HG03432 (cell line): ENCODE data around the gene TRAPPC10.

Source experiments
- ATAC-seq: cut with Tn5 transposase; IDR thresholded peaks from one replicate; pipeline ENCODE4 v1.9.1; 2021; ENCODE audit warnings: mild to moderate bottlenecking, moderate library complexity; ENCODE audit not compliant: unreplicated experiment

TRAPPC10 gene

GRCh38 chr21:43997766-43998742 is 14.1 kb upstream of the TRAPPC10 start:
- ATAC-seq: no peak

GRCh38 chr21:44000360-44000759 is 11.7 kb upstream of the TRAPPC10 start:
- no peak for ATAC-seq

- ATAC-seq: no peak
Observed at GRCh38 chr21:44002511-44002910, 9.6 kb upstream of the TRAPPC10 start.

GRCh38 chr21:44003307-44003966 is 8.7 kb upstream of the TRAPPC10 start:
- no peak for ATAC-seq

- ATAC-seq: no peak
Observed at GRCh38 chr21:44005071-44005470, 7.0 kb upstream of the TRAPPC10 start.

- no peak for ATAC-seq
Observed at GRCh38 chr21:44005593-44005992, 6.5 kb upstream of the TRAPPC10 start.

- ATAC-seq: no peak
Observed at GRCh38 chr21:44006017-44006619, 6.0 kb upstream of the TRAPPC10 start.

- no peak for ATAC-seq
Observed at GRCh38 chr21:44006656-44007055, 5.5 kb upstream of the TRAPPC10 start.

- ATAC-seq: no peak
Observed at GRCh38 chr21:44010429-44010828, 1.7 kb upstream of the TRAPPC10 start.

- no peak for ATAC-seq
Observed at GRCh38 chr21:44011123-44011522, 986 bp upstream of the TRAPPC10 start.

GRCh38 chr21:44012474-44013379 is 618 bp downstream of the TRAPPC10 start:
- peak; percentile 75 for ATAC-seq

- no peak for ATAC-seq
Observed at GRCh38 chr21:44013380-44014088, 1.4 kb downstream of the TRAPPC10 start.

- no peak for ATAC-seq
Observed at GRCh38 chr21:44017601-44018000, 5.5 kb downstream of the TRAPPC10 start.

GRCh38 chr21:44018127-44018526 is 6.0 kb downstream of the TRAPPC10 start:
- ATAC-seq: no peak

GRCh38 chr21:44018813-44019567 is 6.9 kb downstream of the TRAPPC10 start:
- no peak for ATAC-seq

- ATAC-seq: no peak
Observed at GRCh38 chr21:44019568-44019958, 7.5 kb downstream of the TRAPPC10 start.

- no peak for ATAC-seq
Observed at GRCh38 chr21:44020551-44020950, 8.4 kb downstream of the TRAPPC10 start.

GRCh38 chr21:44021064-44021463 is 9.0 kb downstream of the TRAPPC10 start:
- no peak for ATAC-seq

- ATAC-seq: no peak
Observed at GRCh38 chr21:44024257-44024656, 12.1 kb downstream of the TRAPPC10 start.
